SU-DHL-6 (cell line): ENCODE results near the gene DUSP19.

Experiments used
- H2AFZ ChIP-seq: fragments of 200-600 bp; sonication (generic); 2 replicates; pipeline ENCODE4 v1.6.1; 2014; ENCODE audit warnings: low read depth, mild to moderate bottlenecking, moderate library complexity, mixed read lengths, antibody characterized with exemption, low read length; ENCODE audit not compliant: severe bottlenecking
- H3F3A ChIP-seq: fragments of 200-600 bp; shearing (Covaris generic); 2 replicates; pipeline ENCODE4 v1.6.0; 2016; ENCODE audit warnings: antibody characterized with exemption, mild to moderate bottlenecking; ENCODE audit not compliant: insufficient read depth
- H3K27ac ChIP-seq: fragments of 200-600 bp; sonication (generic); 2 replicates; pipeline ENCODE4 v1.5.1; 2016; ENCODE audit warnings: low read depth, mild to moderate bottlenecking, low read length, moderate library complexity, mixed read lengths
- H3K27me3 ChIP-seq: fragments of 200-600 bp; sonication (generic), shearing (Covaris generic); 2 replicates; pipeline ENCODE4 v1.6.0; 2014; ENCODE audit warnings: mild to moderate bottlenecking, low read length
- H3K36me3 ChIP-seq: fragments of 200-600 bp; sonication (generic); 2 replicates; pipeline ENCODE4 v1.6.1; 2014; ENCODE audit warnings: mild to moderate bottlenecking, low read length, mixed read lengths
- H3K4me2 ChIP-seq: fragments of 300-600, 200-600 bp; shearing (Covaris generic), sonication (generic); 2 replicates; pipeline ENCODE4 v1.6.0; 2014; ENCODE audit warnings: low read length, low read depth, mild to moderate bottlenecking; ENCODE audit not compliant: poor library complexity, severe bottlenecking
- H3K4me3 ChIP-seq: fragments of 200-600 bp; sonication (generic); 2 replicates; pipeline ENCODE4 v1.5.1; 2014; ENCODE audit warnings: antibody characterized with exemption, low read length, mild to moderate bottlenecking, mixed read lengths; ENCODE audit not compliant: insufficient read depth, poor library complexity, severe bottlenecking
- H3K79me2 ChIP-seq: fragments of 200-600 bp; sonication (generic); 2 replicates; pipeline ENCODE4 v1.6.1; 2014; ENCODE audit warnings: mild to moderate bottlenecking, low read length, moderate library complexity; ENCODE audit not compliant: insufficient read depth
- H3K9ac ChIP-seq: fragments of 200-600 bp; sonication (generic); 2 replicates; pipeline ENCODE4 v1.7.0; 2014; ENCODE audit warnings: mild to moderate bottlenecking, low read length
- H3K9me2 ChIP-seq: fragments of 200-600 bp; sonication (generic); replicated peaks from 2 replicates; pipeline ENCODE4 v1.6.1; 2014; ENCODE audit warnings: low read length; ENCODE audit not compliant: insufficient read depth
- H3K9me3 ChIP-seq: fragments of 200-600 bp; sonication (generic); 2 replicates; pipeline ENCODE4 v1.6.1; 2014; ENCODE audit warnings: low read length, mixed read lengths; ENCODE audit not compliant: insufficient read depth
- H4K20me1 ChIP-seq: fragments of 200-600 bp; sonication (generic); 2 replicates; pipeline ENCODE4 v1.6.1; 2014; ENCODE audit warnings: low read depth, mild to moderate bottlenecking, antibody characterized with exemption, low read length, moderate library complexity, mixed read lengths
- CTCF ChIP-seq: fragments of 200-600 bp; sonication (generic); IDR thresholded peaks from one replicate; pipeline ENCODE4 v1.5.1; 2017; ENCODE audit warnings: antibody characterized with exemption, mild to moderate bottlenecking, low read length, moderate library complexity; ENCODE audit not compliant: insufficient read depth, poor library complexity, severe bottlenecking
- EZH2phosphoT487 ChIP-seq: fragments of 200-600 bp; sonication (generic), shearing (Covaris generic); conservative IDR thresholded peaks from 2 replicates; pipeline ENCODE4 v1.6.1; 2018; ENCODE audit warnings: mild to moderate bottlenecking, antibody characterized with exemption, low read length, moderate library complexity, mixed read lengths

Gene DUSP19

GRCh38 chr2:183069174-183069573, 9.4 kb upstream of the DUSP19 start:
- TF ChIP-seq CTCF, result no peak
- TF ChIP-seq EZH2phosphoT487, result no peak
- no peaks in the 10 kb centered on the region for H3F3A ChIP-seq
- H3K9me3 ChIP-seq, result peaks cover 11% of the 10 kb centered on the region; the same call in 1 of the 2 replicates
- no peaks in the 10 kb centered on the region for H3K79me2 ChIP-seq
- H3K4me2 ChIP-seq, result no peak overlapping the region
- no peak overlapping the region for H3K27ac ChIP-seq
- H3K4me3 ChIP-seq, result no peak overlapping the region
- H3K9ac ChIP-seq, result no peak overlapping the region
- H3K27me3 ChIP-seq, result no peaks in the 10 kb centered on the region
- no peak overlapping the region for H2AFZ ChIP-seq
- no peaks in the 10 kb centered on the region for H3K9me2 ChIP-seq
- no peaks in the 10 kb centered on the region for H3K36me3 ChIP-seq
- no peaks in the 10 kb centered on the region for H4K20me1 ChIP-seq

DNA sequence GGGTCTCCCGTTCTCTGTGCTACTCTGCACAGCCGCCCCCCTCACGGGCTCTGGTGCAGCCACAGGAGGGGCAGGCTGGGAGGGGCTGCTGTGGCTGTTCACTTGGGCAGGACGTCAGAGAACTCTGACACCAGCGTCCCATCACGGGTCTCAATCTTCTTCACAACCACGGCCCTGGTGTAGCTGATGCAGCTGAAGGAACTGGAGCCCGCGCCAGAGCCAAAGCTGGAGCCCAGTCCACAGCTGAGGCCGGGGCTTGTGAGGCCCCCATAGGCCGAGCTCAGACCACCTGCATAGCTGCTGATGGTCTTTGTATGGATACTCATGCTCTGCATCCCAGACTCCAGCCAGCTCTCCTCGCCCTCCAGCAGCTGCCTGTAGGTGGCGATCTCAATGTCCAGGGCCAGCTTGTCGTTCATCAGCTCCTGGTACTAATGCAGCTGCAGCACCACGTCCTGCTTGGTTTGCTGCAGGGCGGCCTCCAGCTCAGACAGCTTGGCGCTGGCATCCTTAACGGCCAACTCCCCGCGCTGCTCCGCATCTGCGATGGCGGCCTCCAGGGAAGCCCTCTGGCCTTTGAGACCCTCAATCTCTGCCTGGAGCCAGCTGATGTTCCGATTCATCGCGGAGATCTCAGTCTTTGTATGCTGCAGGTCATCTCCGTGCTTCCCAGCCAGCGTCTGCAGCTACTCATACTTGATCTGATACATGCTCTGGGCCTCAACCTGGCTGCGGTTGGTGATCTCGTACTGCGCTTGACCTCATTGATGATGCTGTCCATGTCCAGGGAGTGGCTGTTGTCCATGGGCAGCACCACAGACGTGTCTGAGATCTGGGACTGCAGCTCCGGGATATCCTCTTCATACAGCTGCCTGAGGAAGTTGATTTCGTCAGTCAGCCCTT, 7.4 kb upstream of the DUSP19 start:
- no peak overlapping the region for H3K9ac ChIP-seq
- H3K27me3 ChIP-seq, result no peaks in the 10 kb centered on the region
- H3K4me2 ChIP-seq, result no peak overlapping the region
- H3K4me3 ChIP-seq, result no peak overlapping the region
- H2AFZ ChIP-seq, result no peak overlapping the region
- no peaks in the 10 kb centered on the region for H3K36me3 ChIP-seq
- H3K27ac ChIP-seq, result no peak overlapping the region
- H3K79me2 ChIP-seq, result no peaks in the 10 kb centered on the region
- no peaks in the 10 kb centered on the region for H3K9me2 ChIP-seq
- H3K9me3 ChIP-seq, result peaks cover 11% of the 10 kb centered on the region; the same call in 1 of the 2 replicates
- no peaks in the 10 kb centered on the region for H3F3A ChIP-seq
- no peak for TF ChIP-seq CTCF
- TF ChIP-seq EZH2phosphoT487, result no peak
- H4K20me1 ChIP-seq, result no peaks in the 10 kb centered on the region

GRCh38 chr2:183072177-183072576, 6.4 kb upstream of the DUSP19 start:
- H3K9ac ChIP-seq, result no peak overlapping the region

More at GRCh38 chr2:183072177-183072576, 6.4 kb upstream of the DUSP19 start:
- H3K4me2 ChIP-seq, result no peak overlapping the region
- no peaks in the 10 kb centered on the region for H3K9me2 ChIP-seq
- H2AFZ ChIP-seq, result no peak overlapping the region
- H3K27me3 ChIP-seq, result no peaks in the 10 kb centered on the region
- no peak overlapping the region for H3K27ac ChIP-seq
- H4K20me1 ChIP-seq, result no peaks in the 10 kb centered on the region
- H3K9me3 ChIP-seq, result peaks cover 11% of the 10 kb centered on the region; the same call in 1 of the 2 replicates
- no peaks in the 10 kb centered on the region for H3F3A ChIP-seq
- no peak overlapping the region for H3K4me3 ChIP-seq
- no peaks in the 10 kb centered on the region for H3K79me2 ChIP-seq
- no peak for TF ChIP-seq EZH2phosphoT487
- TF ChIP-seq CTCF, result no peak
- H3K36me3 ChIP-seq, result no peaks in the 10 kb centered on the region
